SKM-1 treated with dmso at 0.1 percent for 144 hours (cell line): ENCODE results near the gene KDELR3.

Source experiments
- DNase-seq: peaks from one replicate; lab custom pipeline; 2025; ENCODE audit not compliant: unreplicated experiment; lab: John Stamatoyannopoulos, UW

The KDELR3 gene

DNA sequence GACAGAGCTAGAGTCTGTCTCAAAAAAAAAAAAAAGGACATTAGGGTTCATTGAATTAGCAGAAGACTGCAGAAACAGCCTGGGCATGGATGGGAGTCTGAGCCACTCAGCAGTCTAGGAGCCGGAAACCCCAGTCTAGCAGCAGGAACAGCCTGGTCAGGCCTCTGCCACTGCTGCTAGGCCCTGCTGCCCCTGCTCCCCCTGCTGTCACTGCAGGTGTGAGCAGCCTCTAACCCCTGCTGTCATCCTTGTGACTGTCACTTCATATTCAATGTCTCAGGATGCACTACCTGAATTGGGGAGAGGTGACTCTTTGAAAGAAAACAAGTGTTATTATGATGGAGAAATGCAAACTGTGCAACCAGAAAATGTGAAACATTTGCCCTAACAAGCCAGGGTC is 45.2 kb downstream of the KDELR3 start:
- DNase-seq = no peak

DNA sequence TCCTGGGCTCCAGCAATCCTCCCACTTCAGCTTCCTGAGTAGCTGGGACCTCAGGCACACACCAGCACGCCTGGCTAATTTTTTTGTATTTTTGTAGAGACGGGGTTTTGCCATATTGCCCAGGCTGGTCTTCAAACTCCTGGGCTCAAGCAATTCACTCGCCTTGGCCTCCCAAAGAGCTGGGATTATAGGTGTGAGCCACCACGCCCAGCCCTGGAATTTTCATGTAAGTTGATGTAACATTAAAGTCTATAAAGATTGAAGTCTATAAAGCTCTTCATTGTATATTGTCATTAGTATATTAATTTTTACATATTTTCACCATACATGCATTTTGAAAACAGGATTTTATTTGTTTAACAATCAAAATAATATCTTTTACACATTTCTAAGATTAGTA is 50.7 kb downstream of the KDELR3 start:
- DNase-seq = no peak

DNA sequence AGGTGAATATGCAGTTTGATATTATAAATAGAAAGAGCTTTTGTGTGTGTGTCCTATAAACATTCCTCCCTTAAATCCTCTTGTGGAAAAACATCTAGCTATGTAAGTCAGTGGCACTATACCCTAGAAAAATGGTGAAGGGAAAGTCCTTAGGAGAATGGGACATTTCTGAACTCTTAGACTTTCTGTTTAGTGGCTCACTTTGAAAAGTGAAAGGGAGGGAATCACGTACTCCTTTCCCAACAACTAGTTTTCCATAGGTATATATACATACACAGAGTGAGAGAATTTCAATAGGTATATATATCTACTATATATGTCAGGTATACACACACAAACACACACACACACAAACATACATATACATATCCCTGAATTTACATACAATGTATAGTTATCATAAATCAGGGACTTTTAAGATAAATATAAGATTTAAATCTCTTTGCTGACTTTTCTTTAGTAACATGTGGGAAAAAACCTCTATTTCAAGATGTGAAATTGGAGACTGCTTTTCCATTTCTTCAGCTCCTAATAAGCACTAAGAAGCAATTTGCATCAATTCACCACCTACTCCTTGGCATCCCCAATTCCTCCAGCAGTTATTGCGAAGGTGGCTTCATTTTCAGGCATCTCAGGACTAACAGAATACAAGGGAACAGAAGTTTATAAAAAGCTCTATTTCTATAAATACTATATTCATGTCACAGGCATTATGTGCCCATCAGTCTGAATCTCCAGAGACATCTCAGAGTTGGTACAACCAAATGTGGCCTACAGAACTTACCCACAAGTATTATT is 51.8 kb downstream of the KDELR3 start:
- DNase-seq = no peak

DNA sequence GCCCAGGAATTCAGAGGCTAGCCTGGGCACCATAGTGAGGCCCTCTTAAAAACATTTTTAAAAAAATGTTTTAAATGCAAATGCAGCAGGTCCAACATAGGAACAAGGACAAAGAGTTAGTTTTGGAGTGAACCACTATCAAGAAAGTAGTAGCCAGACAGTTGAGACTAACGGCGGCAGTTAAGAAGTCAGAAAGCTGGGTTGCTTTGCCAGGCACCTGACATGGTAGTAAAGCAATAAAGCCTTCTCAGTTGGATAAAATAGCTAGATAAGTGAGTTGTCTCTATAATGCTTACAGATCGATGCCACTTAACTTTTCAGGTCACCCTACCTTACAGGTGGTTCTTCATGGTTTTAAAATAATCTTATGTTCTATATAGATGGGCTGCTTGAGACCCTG is 55.1 kb downstream of the KDELR3 start:
- no peak for DNase-seq

DNA sequence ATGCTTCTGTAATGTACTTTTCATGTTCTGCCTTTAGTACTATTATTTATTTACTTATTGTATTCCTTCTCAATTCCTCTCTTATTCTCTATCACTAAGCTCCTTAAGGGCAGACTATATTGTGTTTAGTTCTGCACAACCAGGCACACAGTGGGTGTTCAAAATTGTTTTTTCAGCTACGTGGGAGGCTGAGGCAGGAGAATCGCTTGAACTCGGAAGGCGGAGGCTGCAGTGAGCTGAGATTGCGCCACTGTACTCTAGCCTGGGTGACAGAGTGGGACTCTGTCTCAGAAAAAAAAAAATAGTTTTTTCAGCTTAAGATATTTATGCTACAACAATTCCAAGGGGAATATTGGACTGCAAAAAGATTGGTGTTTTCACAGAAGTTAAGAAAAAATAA is 55.6 kb downstream of the KDELR3 start:
- no peak for DNase-seq

DNA sequence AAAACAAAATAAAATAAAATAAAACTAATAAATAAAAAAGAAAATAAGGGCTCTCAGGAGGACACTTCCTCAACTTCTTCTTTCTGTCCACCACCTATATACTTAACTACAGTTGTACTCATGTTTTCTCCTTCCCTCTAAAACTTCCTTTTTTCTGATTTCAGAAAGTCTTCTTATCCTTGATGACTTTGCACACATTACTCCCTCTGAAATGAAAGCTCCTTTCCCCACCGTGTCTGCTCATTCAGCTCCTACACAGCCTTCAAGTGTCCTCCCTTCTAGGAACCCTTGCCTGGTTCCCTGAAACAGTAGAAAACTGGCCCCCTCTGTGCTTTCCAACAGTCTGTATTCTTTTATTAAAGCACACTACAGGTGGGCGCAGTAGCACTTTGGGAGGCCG is 56.5 kb downstream of the KDELR3 start:
- peak; percentile 78 for DNase-seq

DNA sequence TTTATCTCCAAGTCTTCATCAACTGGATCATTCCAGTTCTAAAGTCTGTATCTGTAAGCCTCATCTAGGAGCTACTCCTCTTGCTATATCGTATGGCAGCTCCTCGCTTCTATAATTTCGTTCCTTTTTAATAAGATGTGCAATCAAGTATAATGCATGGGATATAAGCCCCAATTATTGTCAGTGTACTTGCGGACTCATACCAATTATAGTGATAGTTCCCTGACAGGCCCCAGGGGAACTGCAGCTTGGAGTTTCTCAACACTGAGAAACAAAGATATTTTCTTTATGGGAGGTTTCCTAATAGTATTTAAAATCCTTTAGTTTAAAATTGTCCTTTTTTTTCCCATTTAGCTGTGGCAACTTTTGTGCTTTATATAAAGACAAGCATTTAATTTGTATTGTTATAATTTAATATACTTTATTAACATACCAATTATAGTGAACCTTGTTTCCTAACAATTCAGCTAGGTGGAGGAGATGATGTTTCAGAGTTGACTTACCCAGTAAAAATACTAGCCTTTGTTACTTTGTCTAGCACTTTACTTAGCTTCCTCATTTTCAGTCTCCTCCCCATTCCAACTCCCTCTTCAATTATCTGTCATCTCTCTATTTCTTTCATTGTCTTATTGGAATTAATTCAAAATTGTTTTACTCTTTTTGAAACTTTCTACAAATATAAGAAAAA is 63.5 kb downstream of the KDELR3 start:
- DNase-seq = peak; percentile 70
